ENCODE data around the gene AJM1.

The AJM1 gene

DNA sequence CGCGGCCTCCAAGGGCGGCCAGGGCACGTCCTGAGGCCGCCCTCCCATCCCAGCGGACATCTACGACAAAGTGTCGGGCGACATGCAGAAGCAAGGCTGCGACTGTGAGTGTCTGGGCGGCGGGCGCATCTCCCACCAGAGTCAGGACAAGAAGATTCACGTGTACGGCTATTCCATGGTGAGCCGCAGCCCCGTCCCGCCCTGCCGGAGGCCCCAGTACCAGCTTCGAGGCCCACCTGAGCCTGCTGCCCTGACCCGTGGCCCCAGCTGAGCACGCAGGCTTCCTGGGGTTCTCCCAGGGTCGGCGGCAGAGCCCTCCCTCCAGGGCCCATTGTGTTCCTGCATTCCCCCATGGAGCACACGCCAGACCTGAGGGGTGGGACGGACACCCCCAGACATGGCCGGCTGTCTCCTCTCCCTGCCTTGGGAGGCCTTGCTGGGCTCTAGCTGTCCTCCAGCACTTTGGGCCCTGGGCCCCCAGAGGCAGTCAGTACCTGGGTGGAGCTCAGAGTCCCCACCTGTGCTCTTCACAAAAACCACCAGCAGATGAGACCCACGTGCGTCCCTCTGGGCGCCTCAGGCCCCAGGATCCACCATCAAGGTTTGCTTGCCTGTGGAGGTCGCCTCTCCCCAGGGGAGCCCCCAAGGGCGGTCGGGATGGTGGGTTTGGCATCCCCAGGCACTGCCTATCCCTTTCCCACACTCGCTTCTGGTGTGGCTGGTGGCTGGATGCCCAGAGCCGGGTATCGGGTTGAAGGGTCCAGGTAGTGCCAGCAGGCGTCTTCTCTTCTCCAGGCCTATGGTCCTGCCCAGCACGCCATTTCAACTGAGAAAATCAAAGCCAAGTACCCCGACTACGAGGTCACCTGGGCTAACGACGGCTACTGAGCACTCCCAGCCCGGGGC, 7.9 kb downstream of the AJM1 start:
- no peak for DNase-seq
- Histone ChIP-seq H2BK15ac (ENCODE audit: low read depth, poor library complexity, severe bottlenecking) (no peak overlapping the region), H3K79me1 (replicated peaks; ENCODE audit: low read length, poor library complexity, severe bottlenecking) (peaks cover 26% of the 10 kb centered on the region), H3K4me2 (ENCODE audit: low read length, poor library complexity, severe bottlenecking) (peak overlapping the region; percentile 94), H3K9ac (ENCODE audit: low read length) (peak overlapping the region; percentile 87), H3K14ac (ENCODE audit: low read length in 2 of 2) (peak overlapping the region in 1 of 2 experiments; percentile 30), H3K9me3 (ENCODE audit: control insufficient read depth, low read length) (no peaks in the 10 kb centered on the region), H3K4ac (ENCODE audit: low read depth in 1 of 2, low read length in 2 of 2) (peak overlapping the region; percentile 12 to 86), H3K18ac (ENCODE audit: low read depth in 1 of 2, low read length in 2 of 2) (peak overlapping the region; percentile 90 to 91), H2AK5ac (ENCODE audit: low read length, severe bottlenecking) (peak overlapping the region; percentile 29), H2BK120ac (ENCODE audit: low read depth, low read length) (no peak overlapping the region), H3K27ac (ENCODE audit: low read length, poor library complexity, severe bottlenecking) (peak overlapping the region; percentile 26), H2AFZ (ENCODE audit: low read depth, low read length) (no peak overlapping the region), H3K4me3 (ENCODE audit: insufficient read depth in 1 of 2, low read depth in 1 of 2, low read length in 2 of 2) (peak overlapping the region; percentile 88 to 96), H2BK5ac (ENCODE audit: low read depth, low read length, poor library complexity, severe bottlenecking) (peak overlapping the region; percentile 85), H4K91ac (ENCODE audit: low read length) (peak overlapping the region; percentile 66), H3K23ac (ENCODE audit: low read length in 2 of 2) (no peak overlapping the region), H4K8ac (ENCODE audit: low read length) (peak overlapping the region; percentile 42), H3K4me1 (ENCODE audit: control insufficient read depth, insufficient read depth, low read depth, low read length) (peaks cover 53% of the 10 kb centered on the region), H3K36me3 (ENCODE audit: control insufficient read depth in 1 of 2, insufficient read depth in 2 of 2, low read depth in 1 of 2, low read length in 2 of 2) (peaks cover 0 to 68% of the 10 kb centered on the region in 2 experiments), H3K27me3 (ENCODE audit: control insufficient read depth in 1 of 2, insufficient read depth in 1 of 2, low read length in 2 of 2) (peaks cover 0 to 16% of the 10 kb centered on the region in 2 experiments), H2BK12ac (ENCODE audit: low read length in 2 of 2) (peak overlapping the region in 1 of 2 experiments; percentile 55)
- 69% methylated on average over 43 of the region's 43 CpGs for WGBS

DNA sequence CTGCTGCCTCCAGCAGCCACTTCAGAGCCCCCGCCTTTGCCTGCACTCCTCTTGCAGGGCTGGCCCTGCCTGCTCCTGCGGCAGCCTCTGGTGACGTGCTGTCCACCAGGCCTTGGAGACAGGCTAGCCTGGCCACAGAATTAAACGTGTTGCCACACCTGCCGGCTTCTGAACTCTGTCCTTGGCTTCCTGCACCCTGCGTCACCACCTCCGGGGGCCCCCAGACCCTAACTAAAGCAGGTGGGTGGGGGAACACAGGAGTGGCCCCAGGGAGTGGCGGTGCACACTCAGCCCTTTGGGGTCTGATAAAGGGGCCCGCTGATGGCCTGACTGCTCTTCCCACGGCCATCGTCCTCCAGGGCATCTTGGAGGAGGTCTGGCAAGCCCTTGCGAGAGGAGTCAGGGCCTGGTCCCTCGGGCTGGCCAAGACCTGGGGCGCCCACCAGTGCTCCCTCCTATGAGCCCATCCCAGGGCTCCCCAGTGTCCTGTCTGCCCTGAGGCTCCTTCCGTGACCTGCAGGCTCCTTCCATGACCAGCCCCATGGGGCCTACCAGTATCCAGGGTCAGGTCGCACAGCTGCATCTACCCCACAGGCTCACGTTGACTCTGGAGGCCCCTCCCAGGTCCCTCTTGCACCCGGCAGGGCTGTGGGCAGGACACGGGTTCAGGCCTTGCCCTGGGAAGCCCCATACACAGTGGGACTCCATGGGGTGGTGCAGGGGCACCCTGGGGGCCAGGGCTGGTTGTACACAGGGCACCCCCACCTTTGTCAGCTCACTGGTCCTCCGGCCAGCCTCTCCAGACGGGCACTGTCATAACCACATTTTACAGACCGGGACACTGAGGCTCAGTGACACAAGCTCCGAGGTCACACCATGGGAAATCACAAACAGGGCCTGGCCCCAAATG, 8.8 kb downstream of the AJM1 start:
- no peak for DNase-seq
- Histone ChIP-seq H4K8ac (ENCODE audit: low read length) (peak overlapping the region; percentile 51), H3K27ac (ENCODE audit: low read length, poor library complexity, severe bottlenecking) (no peak overlapping the region), H3K4me1 (ENCODE audit: control insufficient read depth, insufficient read depth, low read depth, low read length) (peaks cover 62% of the 10 kb centered on the region), H3K14ac (ENCODE audit: low read length in 2 of 2) (no peak overlapping the region), H3K9ac (ENCODE audit: low read length) (peak overlapping the region; percentile 87), H3K79me1 (replicated peaks; ENCODE audit: low read length, poor library complexity, severe bottlenecking) (peaks cover 26% of the 10 kb centered on the region), H3K4me3 (ENCODE audit: insufficient read depth in 1 of 2, low read depth in 1 of 2, low read length in 2 of 2) (peak overlapping the region in 1 of 2 experiments; percentile 96), H2BK5ac (ENCODE audit: low read depth, low read length, poor library complexity, severe bottlenecking) (no peak overlapping the region), H3K4ac (ENCODE audit: low read depth in 1 of 2, low read length in 2 of 2) (no peak overlapping the region), H2BK15ac (ENCODE audit: low read depth, poor library complexity, severe bottlenecking) (no peak overlapping the region), H4K91ac (ENCODE audit: low read length) (no peak overlapping the region), H3K23ac (ENCODE audit: low read length in 2 of 2) (peak overlapping the region in 1 of 2 experiments; percentile 14), H3K36me3 (ENCODE audit: control insufficient read depth in 1 of 2, insufficient read depth in 2 of 2, low read depth in 1 of 2, low read length in 2 of 2) (peaks cover 0 to 59% of the 10 kb centered on the region in 2 experiments), H3K4me2 (ENCODE audit: low read length, poor library complexity, severe bottlenecking) (no peak overlapping the region), H3K18ac (ENCODE audit: low read depth in 1 of 2, low read length in 2 of 2) (no peak overlapping the region), H3K9me3 (ENCODE audit: control insufficient read depth, low read length) (no peaks in the 10 kb centered on the region), H2AK5ac (ENCODE audit: low read length, severe bottlenecking) (no peak overlapping the region), H2BK120ac (ENCODE audit: low read depth, low read length) (no peak overlapping the region), H2AFZ (ENCODE audit: low read depth, low read length) (no peak overlapping the region), H2BK12ac (ENCODE audit: low read length in 2 of 2) (peak overlapping the region in 1 of 2 experiments; percentile 15), H3K27me3 (ENCODE audit: control insufficient read depth in 1 of 2, insufficient read depth in 1 of 2, low read length in 2 of 2) (peaks cover 0 to 9% of the 10 kb centered on the region in 2 experiments)
- 94% methylated on average over 23 of the region's 23 CpGs for WGBS

DNA sequence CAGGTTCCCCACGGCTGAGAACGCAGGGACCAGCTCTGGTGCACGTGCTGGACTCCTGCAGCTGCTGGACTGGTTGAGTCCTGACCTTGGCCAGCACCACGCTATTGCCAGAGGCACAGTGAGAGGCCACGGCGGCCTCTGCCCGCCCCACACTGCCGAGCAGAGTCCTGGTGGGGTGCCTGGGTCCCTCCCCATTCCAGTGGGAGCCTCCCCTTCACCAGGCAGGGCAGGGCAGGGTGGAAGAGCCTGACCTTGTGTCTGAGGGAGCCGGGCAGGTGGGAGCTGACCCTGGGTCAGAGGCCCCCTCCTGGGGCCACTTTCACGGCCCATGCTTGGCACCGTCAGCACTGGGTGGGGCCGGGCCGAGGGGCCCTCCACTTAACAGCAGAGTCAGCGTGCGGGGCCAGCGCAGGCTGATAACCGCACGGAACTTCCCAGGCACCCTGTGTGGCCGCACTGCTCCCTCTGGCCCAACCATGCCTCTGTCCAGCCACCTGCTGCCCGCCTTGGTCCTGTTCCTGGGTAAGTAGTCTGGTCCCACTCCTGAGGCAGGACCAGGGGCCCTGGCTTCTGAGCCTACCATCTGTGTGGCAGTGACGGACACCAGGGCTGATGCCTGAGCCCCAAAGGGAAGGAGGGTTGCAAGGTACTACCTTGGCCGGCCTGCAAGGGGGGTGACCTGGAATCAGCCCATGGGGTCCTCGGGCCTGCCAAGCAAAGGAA, 9.8 kb downstream of the AJM1 start, which contains the start of gene MAMDC4:
Gene MAMDC4 (plus strand): TSS at position 406 of the 723 bp plus-strand sequence. CDS start 71 bp downstream, at position 477.
- Histone ChIP-seq H3K14ac (ENCODE audit: low read length in 2 of 2) (no peak within 1 kb of the TSS), H2AK5ac (ENCODE audit: low read length, severe bottlenecking) (peak within 1 kb of the TSS; percentile 30), H4K8ac (ENCODE audit: low read length) (peak within 1 kb of the TSS; percentile 55), H3K4me2 (ENCODE audit: low read length, poor library complexity, severe bottlenecking) (no peak within 1 kb of the TSS), H3K36me3 (ENCODE audit: control insufficient read depth in 1 of 2, insufficient read depth in 2 of 2, low read depth in 1 of 2, low read length in 2 of 2) (peaks cover 0 to 54% of the 10 kb centered on the region in 2 experiments), H3K27ac (ENCODE audit: low read length, poor library complexity, severe bottlenecking) (no peak within 1 kb of the TSS), H3K27me3 (ENCODE audit: control insufficient read depth in 1 of 2, insufficient read depth in 1 of 2, low read length in 2 of 2) (peaks cover 0 to under 1% of the 10 kb centered on the region in 2 experiments), H2BK15ac (ENCODE audit: low read depth, poor library complexity, severe bottlenecking) (peak within 1 kb of the TSS; percentile 4), H3K79me1 (replicated peaks; ENCODE audit: low read length, poor library complexity, severe bottlenecking) (peaks cover 22% of the 10 kb centered on the region), H3K4me3 (ENCODE audit: insufficient read depth in 1 of 2, low read depth in 1 of 2, low read length in 2 of 2) (no peak within 1 kb of the TSS), H3K9me3 (ENCODE audit: control insufficient read depth, low read length) (no peaks in the 10 kb centered on the region), H2BK120ac (ENCODE audit: low read depth, low read length) (no peak within 1 kb of the TSS), H3K18ac (ENCODE audit: low read depth in 1 of 2, low read length in 2 of 2) (peak within 1 kb of the TSS in 1 of 2 experiments; percentile 30), H2BK12ac (ENCODE audit: low read length in 2 of 2) (peak within 1 kb of the TSS in 1 of 2 experiments; percentile 15), H2BK5ac (ENCODE audit: low read depth, low read length, poor library complexity, severe bottlenecking) (no peak within 1 kb of the TSS), H3K4ac (ENCODE audit: low read depth in 1 of 2, low read length in 2 of 2) (no peak within 1 kb of the TSS), H3K9ac (ENCODE audit: low read length) (no peak within 1 kb of the TSS), H3K23ac (ENCODE audit: low read length in 2 of 2) (no peak within 1 kb of the TSS), H4K91ac (ENCODE audit: low read length) (no peak within 1 kb of the TSS), H2AFZ (ENCODE audit: low read depth, low read length) (no peak within 1 kb of the TSS), H3K4me1 (ENCODE audit: control insufficient read depth, insufficient read depth, low read depth, low read length) (peaks cover 62% of the 10 kb centered on the region)
- no peak for DNase-seq
- 93% methylated on average over 23 of the region's 23 CpGs for WGBS

Data from mesenchymal stem cell (in vitro differentiated cells and primary cell).